Measurements from ENCODE around the gene AUTS2. TPM values are rescaled to one million over a fixed set of nuclear protein-coding genes. Genes with fewer than 3 reads are reported as not detected.
"Not testable (repeated sequence)": the region's sequence is repeated elsewhere in the genome, so short reads cannot be mapped to it uniquely, and the experiment has no call there.

AUTS2 gene
- total RNA-seq, 4 donors from 2014 or later, result 29.8 to 114 (median 59.4) TPM

DNA sequence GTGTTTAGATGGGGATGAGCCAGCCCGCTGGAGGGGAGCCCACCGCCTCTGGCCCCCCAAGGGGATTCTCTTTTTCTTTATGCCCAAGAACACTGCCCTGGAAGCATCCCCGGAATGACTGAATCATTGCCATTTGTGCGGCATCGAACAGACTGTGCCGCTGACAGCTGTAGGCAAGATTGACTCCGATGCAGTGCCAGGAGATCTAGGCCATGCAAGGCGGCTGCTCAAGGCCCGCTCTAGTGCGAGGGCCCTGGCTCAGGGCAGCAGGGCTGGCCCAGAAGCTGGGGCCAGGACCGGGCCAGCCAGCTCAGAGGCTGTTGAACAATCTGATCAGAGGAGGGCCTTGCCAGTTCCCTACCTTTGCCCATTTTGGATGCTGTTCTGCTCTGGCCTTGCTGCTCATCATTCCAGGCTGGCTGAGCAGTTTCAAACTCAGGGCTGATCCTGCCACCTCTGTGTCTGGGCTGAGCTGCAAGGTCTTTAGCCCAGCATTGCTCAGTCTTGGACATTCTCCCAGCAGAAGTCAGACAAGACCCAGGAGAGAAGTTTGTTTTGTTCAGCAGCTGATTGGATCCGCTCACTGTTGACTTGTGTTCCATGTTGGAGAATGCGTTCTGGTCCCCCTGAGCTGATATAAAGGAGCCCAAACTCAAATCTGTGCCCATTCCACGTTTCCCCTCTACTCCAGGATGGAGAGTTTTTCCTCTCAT is 1048.4 kb downstream of the AUTS2 start:
- no peaks in the 10 kb centered on the region for H3K27me3 ChIP-seq
- in situ Hi-C loops (cut with MboI; ENCODE audit: low pct_ligation_motif_present in 1 of 4, low pct_unique_long_range_greater_than_20kb in 1 of 4, low sequenced_read_pairs in 3 of 4), result no loop called here
- no peak for DNase-seq
- H3K9me3 ChIP-seq, result no peaks in the 10 kb centered on the region
- no peaks in the 10 kb centered on the region for H3K4me1 ChIP-seq
- 60 to 94% methylated on average over 2 to 14 of the region's 14 CpGs for WGBS, 2 donors (ENCODE audit: low coverage in 1 of 2)
- intact Hi-C loops (cut with DNase I; ENCODE audit: low total_unique reads), result no loop called here
- no peak overlapping the region for H3K27ac ChIP-seq
- H3K36me3 ChIP-seq, result no peaks in the 10 kb centered on the region
- no peak overlapping the region for H3K4me3 ChIP-seq
- TF ChIP-seq EP300 (IDR thresholded peaks at IDR 0.05; ENCODE audit: low read depth), result no peak
- no peak for TF ChIP-seq POLR2AphosphoS5 (IDR thresholded peaks at IDR 0.05)
- TF ChIP-seq POLR2A (IDR thresholded peaks at IDR 0.05), result no peak
- TF ChIP-seq, protein P1, sequence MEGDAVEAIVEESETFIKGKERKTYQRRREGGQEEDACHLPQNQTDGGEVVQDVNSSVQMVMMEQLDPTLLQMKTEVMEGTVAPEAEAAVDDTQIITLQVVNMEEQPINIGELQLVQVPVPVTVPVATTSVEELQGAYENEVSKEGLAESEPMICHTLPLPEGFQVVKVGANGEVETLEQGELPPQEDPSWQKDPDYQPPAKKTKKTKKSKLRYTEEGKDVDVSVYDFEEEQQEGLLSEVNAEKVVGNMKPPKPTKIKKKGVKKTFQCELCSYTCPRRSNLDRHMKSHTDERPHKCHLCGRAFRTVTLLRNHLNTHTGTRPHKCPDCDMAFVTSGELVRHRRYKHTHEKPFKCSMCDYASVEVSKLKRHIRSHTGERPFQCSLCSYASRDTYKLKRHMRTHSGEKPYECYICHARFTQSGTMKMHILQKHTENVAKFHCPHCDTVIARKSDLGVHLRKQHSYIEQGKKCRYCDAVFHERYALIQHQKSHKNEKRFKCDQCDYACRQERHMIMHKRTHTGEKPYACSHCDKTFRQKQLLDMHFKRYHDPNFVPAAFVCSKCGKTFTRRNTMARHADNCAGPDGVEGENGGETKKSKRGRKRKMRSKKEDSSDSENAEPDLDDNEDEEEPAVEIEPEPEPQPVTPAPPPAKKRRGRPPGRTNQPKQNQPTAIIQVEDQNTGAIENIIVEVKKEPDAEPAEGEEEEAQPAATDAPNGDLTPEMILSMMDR (IDR thresholded peaks at IDR 0.05), result no peak

DNA sequence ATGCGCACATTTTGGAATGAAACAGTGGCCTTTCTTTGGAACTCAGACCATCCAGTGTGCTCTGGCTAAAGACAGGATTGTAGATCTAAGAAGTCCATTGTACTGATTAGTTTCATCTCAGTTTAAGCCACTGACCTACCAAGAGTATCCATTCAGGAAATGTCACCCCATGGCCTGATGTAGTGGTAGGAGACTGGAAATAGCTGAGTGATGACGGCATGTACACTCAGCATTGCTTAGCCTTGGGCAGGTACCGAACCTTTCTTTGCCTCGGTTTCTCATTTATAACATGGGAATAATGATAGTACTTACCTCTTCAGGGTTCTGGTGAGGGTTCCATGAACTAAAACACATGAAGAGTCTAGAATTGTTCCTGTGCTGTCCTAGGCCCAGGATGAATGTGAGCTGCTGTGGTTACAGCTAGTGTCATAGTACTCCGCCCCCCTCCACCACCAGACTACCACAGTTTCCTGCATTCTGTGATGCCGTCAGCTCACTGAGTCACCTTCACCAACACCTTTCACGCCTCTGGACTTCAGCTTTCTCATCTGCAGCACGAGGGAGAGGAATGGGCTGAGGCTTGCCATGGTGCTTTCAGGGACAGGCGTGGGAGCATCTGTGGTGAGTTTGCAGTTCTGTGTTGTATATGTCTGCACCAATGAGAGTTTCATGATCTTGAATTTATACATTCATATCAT is 1049.7 kb downstream of the AUTS2 start:
- H3K9me3 ChIP-seq, result no peaks in the 10 kb centered on the region
- intact Hi-C loops (cut with DNase I; ENCODE audit: low total_unique reads) (no loop called here), in situ Hi-C loops (cut with MboI; ENCODE audit: low pct_ligation_motif_present in 1 of 4, low pct_unique_long_range_greater_than_20kb in 1 of 4, low sequenced_read_pairs in 3 of 4) (no loop called here)
- H3K4me3 ChIP-seq, result no peak overlapping the region
- no peaks in the 10 kb centered on the region for H3K4me1 ChIP-seq
- peak; percentile 46 for DNase-seq
- H3K27ac ChIP-seq, result no peak overlapping the region
- TF ChIP-seq EP300 (IDR thresholded peaks at IDR 0.05; ENCODE audit: low read depth), result no peak
- no peak for TF ChIP-seq POLR2A (IDR thresholded peaks at IDR 0.05)
- TF ChIP-seq POLR2AphosphoS5 (IDR thresholded peaks at IDR 0.05), result no peak
- TF ChIP-seq, protein P1 (IDR thresholded peaks at IDR 0.05), result no peak
- no peaks in the 10 kb centered on the region for H3K36me3 ChIP-seq
- no peaks in the 10 kb centered on the region for H3K27me3 ChIP-seq
- WGBS, 2 donors (ENCODE audit: low coverage in 1 of 2), result 86 to 96% methylated on average over 4 to 9 of the region's 9 CpGs

DNA sequence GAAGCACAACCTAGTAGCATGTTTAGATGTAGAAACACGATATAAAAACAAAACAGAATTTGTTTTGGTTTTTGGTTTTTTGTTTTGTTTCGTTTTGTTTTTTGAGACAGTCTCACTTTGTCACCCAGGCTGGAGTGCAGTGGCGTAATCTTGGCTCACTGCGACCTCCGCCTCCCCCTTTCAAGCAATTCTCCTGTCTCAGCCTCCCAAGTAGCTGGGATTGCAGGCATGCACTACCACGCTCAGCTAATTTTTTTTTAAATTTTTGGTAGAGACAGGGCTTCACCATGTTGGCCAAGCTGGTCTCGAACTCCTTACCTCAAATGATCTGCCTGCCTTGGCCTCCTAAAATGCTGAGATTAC is 1050.2 kb downstream of the AUTS2 start:
- H3K27ac ChIP-seq; in situ Hi-C loops (cut with MboI; ENCODE audit: low pct_ligation_motif_present in 1 of 4, low pct_unique_long_range_greater_than_20kb in 1 of 4, low sequenced_read_pairs in 3 of 4): not testable (repeated sequence)

DNA sequence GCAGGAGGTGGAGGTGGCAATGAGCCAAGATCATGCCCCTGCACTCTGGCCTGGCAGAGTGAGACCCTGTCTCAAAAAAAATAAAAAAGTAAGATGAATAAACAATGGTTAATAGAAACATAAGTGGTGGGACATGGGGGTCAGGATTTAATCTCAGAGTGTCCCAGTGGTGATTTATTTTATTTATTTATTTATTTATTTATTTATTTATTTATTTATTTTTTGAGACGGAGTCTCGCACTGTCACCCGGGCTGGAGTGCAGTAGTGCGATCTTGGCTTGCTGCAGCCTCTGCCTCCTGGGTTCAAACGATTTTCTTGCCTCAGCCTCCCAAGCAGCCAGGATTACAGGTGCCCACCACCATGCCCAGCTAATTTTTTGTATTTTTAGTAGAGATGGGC is 1051.0 kb downstream of the AUTS2 start:
- Histone ChIP-seq H3K36me3 (no peaks in the 10 kb centered on the region), H3K4me1 (no peaks in the 10 kb centered on the region), H3K27ac (no peak overlapping the region), H3K27me3 (no peaks in the 10 kb centered on the region), H3K9me3 (no peaks in the 10 kb centered on the region), H3K4me3 (no peak overlapping the region)
- intact Hi-C loops (cut with DNase I; ENCODE audit: low total_unique reads), result no loop called here
- in situ Hi-C loops (cut with MboI; ENCODE audit: low pct_ligation_motif_present in 1 of 4, low pct_unique_long_range_greater_than_20kb in 1 of 4, low sequenced_read_pairs in 3 of 4), result no loop called here
- no peak for DNase-seq
- WGBS, 2 donors (ENCODE audit: low coverage in 1 of 2), result 92 to 98% methylated on average over 5 of the region's 5 CpGs
- TF ChIP-seq POLR2A (IDR thresholded peaks at IDR 0.05) (no peak), EP300 (IDR thresholded peaks at IDR 0.05; ENCODE audit: low read depth) (no peak), POLR2AphosphoS5 (IDR thresholded peaks at IDR 0.05) (no peak)
- TF ChIP-seq, protein P1 (IDR thresholded peaks at IDR 0.05), result no peak

More for the DNA sequence above, 1050.2 kb downstream of the AUTS2 start:
- 88 to 91% methylated on average over 5 to 7 of the region's 7 CpGs for WGBS, 2 donors (ENCODE audit: low coverage in 1 of 2)
- H3K4me1 ChIP-seq; H3K27me3 ChIP-seq; H3K36me3 ChIP-seq; DNase-seq; intact Hi-C loops (cut with DNase I; ENCODE audit: low total_unique reads); H3K9me3 ChIP-seq; H3K4me3 ChIP-seq: not testable (repeated sequence)
